Activated CD4-positive, alpha-beta T cell treated with anti-CD3 and anti-CD28 coated beads for 36 hours (primary cell): ENCODE results near the gene BANP. TPM values are rescaled to one million over a fixed set of nuclear protein-coding genes. Genes with fewer than 3 reads are reported as not detected.
A peak's percentile ranks its signal among the peaks of the same experiment; 100 is the strongest.
"Not testable (repeated sequence)": the region's sequence is repeated elsewhere in the genome, so short reads cannot be mapped to it uniquely, and the experiment has no call there.

Experiments
- ATAC-seq: fragments of 200-7000 bp; cut with Tn5 transposase; one replicate; pipeline ENCODE4 v1.10.0; 2021; ENCODE audit warnings: mild to moderate bottlenecking, moderate library complexity
- CTCF ChIA-PET: fragments of 350-600 bp; sonication (Branson Sonifier 250); formaldehyde crosslinking; loops from one replicate; lab custom pipeline; 2021; ENCODE audit warnings: antibody characterized with exemption; lab: Charles Lee
- POLR2A ChIA-PET: fragments of 350-600 bp; sonication (Branson Sonifier 250); formaldehyde crosslinking; loops from one replicate; lab custom pipeline; 2021; ENCODE audit warnings: antibody characterized with exemption, inconsistent platforms; lab: Charles Lee
- DNase-seq: peaks from one replicate; pipeline ENCODE4 v3.0.0-alpha.2; 2020
- H3K27ac Mint-ChIP-seq: one replicate; pipeline ENCODE4 v1.8.0; 2021; ENCODE audit warnings: mixed read lengths
- H3K27me3 Mint-ChIP-seq: one replicate; pipeline ENCODE4 v1.8.0; 2021; ENCODE audit warnings: mixed read lengths
- H3K36me3 Mint-ChIP-seq: one replicate; pipeline ENCODE4 v1.8.0; 2021; ENCODE audit warnings: low read depth, mixed read lengths
- H3K4me1 Mint-ChIP-seq: one replicate; pipeline ENCODE4 v1.8.0; 2021; ENCODE audit warnings: mixed read lengths
- H3K4me3 Mint-ChIP-seq: one replicate; pipeline ENCODE4 v1.8.0; 2021; ENCODE audit warnings: mild to moderate bottlenecking, moderate library complexity, mixed read lengths
- H3K9me3 Mint-ChIP-seq: one replicate; pipeline ENCODE4 v1.8.0; 2021; ENCODE audit warnings: low read depth, mixed read lengths
- intact Hi-C, 2 experiments: fragments of 100-400 bp; cut with DNase I in 1 of 2; cut with micrococcal nuclease in 1 of 2; formaldehyde crosslinking; loops; one replicate each; pipeline versions ENCODE4 v1.14.2 to v1.15.1; 2022 to 2024; cut with DNase I, micrococcal nuclease
- total RNA-seq, 2 experiments: library from RNA; stranded (reverse); gene quantifications; one replicate each; pipeline ENCODE4 v1.2.3, GENCODE V29; 2021

BANP gene
- total RNA-seq, 2 experiments from 2014 or later: 35.2 to 36.1 TPM

- H3K4me1 Mint-ChIP-seq, H3K36me3 Mint-ChIP-seq, CTCF ChIA-PET, POLR2A ChIA-PET, H3K27ac Mint-ChIP-seq, H3K4me3 Mint-ChIP-seq, ATAC-seq, H3K27me3 Mint-ChIP-seq, intact Hi-C loops, H3K9me3 Mint-ChIP-seq: not testable (repeated sequence)
- peak; percentile 2 for DNase-seq
Observed at GRCh38 chr16:87998184-87998793, 47.1 kb downstream of the BANP start.

- intact Hi-C loops, H3K9me3 Mint-ChIP-seq, H3K27me3 Mint-ChIP-seq, POLR2A ChIA-PET, H3K27ac Mint-ChIP-seq, CTCF ChIA-PET, ATAC-seq, H3K36me3 Mint-ChIP-seq, H3K4me1 Mint-ChIP-seq, H3K4me3 Mint-ChIP-seq: not testable (repeated sequence)
- DNase-seq: peak; percentile 1
Observed at GRCh38 chr16:87998992-87999391, 47.8 kb downstream of the BANP start.

DNA sequence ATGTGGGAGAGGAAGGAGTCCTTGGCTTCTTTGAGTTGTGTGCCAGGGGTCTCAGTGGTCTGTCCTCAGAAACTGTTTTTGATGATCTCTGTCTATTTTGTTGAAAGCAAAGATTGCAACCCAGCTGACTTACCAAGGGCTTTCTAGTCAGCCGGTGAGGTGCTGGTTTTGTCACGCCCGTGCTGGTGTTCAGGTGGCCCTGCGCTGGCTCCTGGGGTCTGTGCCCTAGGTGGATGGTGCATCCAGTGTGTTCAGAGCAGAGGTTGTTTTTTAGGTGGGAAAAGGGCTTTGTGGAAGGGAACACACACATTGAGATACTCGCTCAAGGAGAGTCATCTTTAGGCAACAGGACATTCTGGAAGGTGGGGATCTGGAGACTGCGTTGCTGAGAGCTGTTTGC is 51.0 kb downstream of the BANP start:
- POLR2A ChIA-PET: no interaction called here
- ATAC-seq: no peak
- Mint-ChIP-seq H3K27me3 (no peaks in the 10 kb centered on the region), H3K9me3 (no peaks in the 10 kb centered on the region), H3K4me1 (no peaks in the 10 kb centered on the region), H3K4me3 (no peak overlapping the region), H3K27ac (no peak overlapping the region), H3K36me3 (peaks cover 13% of the 10 kb centered on the region)
- DNase-seq: peak; percentile 1
- CTCF ChIA-PET: interaction anchor here (1.0 kb wide), 1 partner anchor 223 kb away, joined by 4 read pairs; no protein-coding TSS in a partner anchor
- intact Hi-C loops: no loop called here

DNA sequence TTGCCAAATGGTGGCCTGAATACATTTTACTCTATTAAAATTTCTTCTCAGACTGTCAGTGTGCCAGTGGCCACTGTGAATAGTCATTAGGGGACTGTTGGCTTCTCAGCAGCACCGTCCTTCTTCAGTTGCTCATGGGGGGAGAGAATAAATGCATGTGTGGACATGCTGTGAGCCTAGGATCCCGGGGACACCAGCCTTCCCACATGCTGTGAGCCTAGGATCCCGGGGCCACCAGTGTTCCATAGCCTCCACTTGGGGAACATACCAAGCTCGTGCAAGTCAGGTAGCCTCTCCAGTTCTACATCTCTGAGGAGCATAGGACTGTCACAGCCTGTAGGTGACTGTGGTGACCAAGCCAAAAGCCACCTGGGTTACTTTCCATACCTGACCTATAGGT is 51.5 kb downstream of the BANP start:
- ChIA-PET CTCF (interaction anchor here (1.0 kb wide), 1 partner anchor 224 kb away, joined by 4 read pairs; no protein-coding TSS in a partner anchor), POLR2A (no interaction called here)
- H3K9me3 Mint-ChIP-seq: no peaks in the 10 kb centered on the region
- intact Hi-C loops: no loop called here
- no peak overlapping the region for H3K27ac Mint-ChIP-seq
- H3K36me3 Mint-ChIP-seq: peaks cover 15% of the 10 kb centered on the region
- ATAC-seq (no peak), DNase-seq (peak; percentile 1)
- H3K4me3 Mint-ChIP-seq: no peak overlapping the region
- no peaks in the 10 kb centered on the region for H3K4me1 Mint-ChIP-seq
- no peaks in the 10 kb centered on the region for H3K27me3 Mint-ChIP-seq

DNA sequence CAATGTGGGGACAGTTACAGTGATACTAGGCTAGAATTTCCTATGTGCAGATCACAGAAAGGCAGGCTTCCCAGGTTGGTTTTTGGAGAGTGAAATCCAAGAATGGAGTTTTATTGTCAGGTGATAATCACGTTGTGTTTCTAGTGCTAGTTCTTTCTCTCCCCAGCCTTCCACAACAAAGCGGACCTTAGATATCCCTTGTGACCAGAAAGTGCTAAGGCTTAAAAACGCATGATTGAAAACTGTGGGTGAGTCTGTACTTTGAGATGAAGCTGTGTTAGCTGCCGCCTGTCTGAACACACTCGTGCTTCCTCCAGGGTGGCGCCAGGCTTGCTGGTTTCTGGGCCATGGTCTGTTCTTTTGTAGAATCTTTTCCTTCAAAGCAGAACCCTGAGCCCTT is 52.1 kb downstream of the BANP start:
- ChIA-PET POLR2A (no interaction called here), CTCF (no interaction called here)
- Mint-ChIP-seq H3K4me1 (no peaks in the 10 kb centered on the region), H3K36me3 (peaks cover 15% of the 10 kb centered on the region), H3K27ac (no peak overlapping the region), H3K27me3 (no peaks in the 10 kb centered on the region), H3K9me3 (no peaks in the 10 kb centered on the region), H3K4me3 (no peak overlapping the region)
- intact Hi-C loops: no loop called here
- DNase-seq: peak; percentile 0
- ATAC-seq: no peak

DNA sequence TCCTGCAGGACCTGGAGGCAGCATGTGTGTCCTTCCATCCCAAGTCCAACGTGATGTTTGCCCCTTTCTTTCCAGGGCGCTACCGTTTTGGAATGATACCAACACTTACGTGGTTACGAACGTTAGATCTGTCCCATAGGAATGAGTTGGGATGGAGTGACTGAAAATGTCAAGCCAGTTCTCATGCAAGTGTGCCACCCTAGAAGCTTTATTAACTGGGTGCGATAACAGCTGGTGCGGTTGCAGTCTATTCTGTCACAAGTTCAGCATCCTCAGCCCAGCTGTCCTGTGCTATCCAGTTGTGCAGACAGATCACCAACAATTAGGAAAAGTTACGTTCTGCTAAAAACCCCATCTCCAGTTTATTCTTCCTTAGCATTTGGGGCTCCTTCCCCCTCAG is 52.5 kb downstream of the BANP start:
- DNase-seq: peak; percentile 0
- Mint-ChIP-seq H3K9me3 (no peaks in the 10 kb centered on the region), H3K36me3 (peaks cover 15% of the 10 kb centered on the region), H3K27me3 (no peaks in the 10 kb centered on the region), H3K4me3 (no peak overlapping the region), H3K4me1 (no peaks in the 10 kb centered on the region), H3K27ac (no peak overlapping the region)
- no peak for ATAC-seq
- ChIA-PET CTCF (no interaction called here), POLR2A (no interaction called here)
- intact Hi-C loops: loop anchor here in 1 of 2 experiments (2.0 kb wide), 1 partner anchor 47 kb away; no protein-coding TSS in a partner anchor

DNA sequence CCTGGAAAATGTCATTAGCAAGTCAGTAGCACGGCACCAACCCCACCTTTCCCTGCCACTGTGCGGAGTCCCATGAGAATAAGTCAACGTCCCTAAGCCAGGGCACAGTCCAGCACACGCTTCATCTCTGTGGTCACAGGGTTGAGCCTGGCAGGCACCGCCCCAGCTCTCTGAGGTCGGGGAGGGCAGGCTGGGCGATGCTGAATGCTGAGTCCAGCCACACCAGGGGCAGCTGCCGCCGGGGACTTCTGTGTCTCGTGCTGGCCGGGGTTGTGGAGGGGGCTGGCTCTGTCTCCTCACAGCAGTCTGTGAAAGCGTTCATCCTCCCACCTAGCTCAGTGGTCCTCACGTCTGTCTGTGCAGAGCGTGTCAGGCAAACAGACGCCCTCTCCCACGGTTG is 53.2 kb downstream of the BANP start:
- POLR2A ChIA-PET: no interaction called here
- Mint-ChIP-seq H3K4me1 (no peaks in the 10 kb centered on the region), H3K4me3 (no peak overlapping the region), H3K36me3 (peaks cover 14% of the 10 kb centered on the region), H3K9me3 (no peaks in the 10 kb centered on the region), H3K27ac (no peak overlapping the region), H3K27me3 (no peaks in the 10 kb centered on the region)
- intact Hi-C loops: loop anchor here in 1 of 2 experiments (2.0 kb wide), 1 partner anchor 48 kb away; no protein-coding TSS in a partner anchor
- peak; percentile 4 for DNase-seq
- CTCF ChIA-PET: interaction anchor here (0.5 to 0.6 kb wide), 2 partner anchors 630 to 939 kb away, joined by 3 read pairs; no protein-coding TSS in a partner anchor
- ATAC-seq: no peak

- Mint-ChIP-seq H3K4me1 (peaks cover 6% of the 10 kb centered on the region), H3K9me3 (no peaks in the 10 kb centered on the region), H3K27me3 (no peaks in the 10 kb centered on the region), H3K27ac (no peak overlapping the region), H3K36me3 (peaks cover 15% of the 10 kb centered on the region), H3K4me3 (no peak overlapping the region)
- ChIA-PET CTCF (interaction anchor here (0.6 to 1.1 kb wide), 2 partner anchors 76 to 631 kb away, joined by 3 read pairs; no protein-coding TSS in a partner anchor), POLR2A (no interaction called here)
- DNase-seq (peak; percentile 57), ATAC-seq (peak; percentile 23)
- intact Hi-C loops: loop anchor here in 1 of 2 experiments (2.0 kb wide), 1 partner anchor 48 kb away; no protein-coding TSS in a partner anchor
Observed at GRCh38 chr16:88005181-88005581, 53.9 kb downstream of the BANP start.

DNA sequence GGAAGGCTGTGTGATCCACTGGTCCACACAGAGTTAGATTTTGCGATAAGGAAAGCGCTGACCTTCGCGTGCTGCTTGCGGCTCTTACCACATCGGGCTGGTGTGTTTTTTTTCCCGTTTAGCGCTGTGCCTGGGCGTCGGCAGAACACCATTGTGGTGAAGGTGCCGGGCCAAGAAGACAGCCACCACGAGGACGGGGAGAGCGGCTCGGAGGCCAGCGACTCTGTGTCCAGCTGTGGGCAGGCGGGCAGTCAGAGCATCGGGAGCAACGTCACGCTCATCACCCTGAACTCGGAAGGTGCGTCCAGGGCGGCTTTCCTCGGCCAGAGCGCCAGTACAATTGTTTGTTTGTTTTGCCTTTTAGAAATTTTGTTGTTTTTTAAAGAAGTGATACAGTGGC is 54.7 kb downstream of the BANP start:
- CTCF ChIA-PET: interaction anchor here (1.1 kb wide), 1 partner anchor 77 kb away, joined by 3 read pairs; no protein-coding TSS in a partner anchor
- no peaks in the 10 kb centered on the region for H3K9me3 Mint-ChIP-seq
- no peak for DNase-seq
- no peak overlapping the region for H3K4me3 Mint-ChIP-seq
- H3K27ac Mint-ChIP-seq: no peak overlapping the region
- POLR2A ChIA-PET: no interaction called here
- intact Hi-C loops: loop anchor here in 1 of 2 experiments (2.0 kb wide), 1 partner anchor 49 kb away; no protein-coding TSS in a partner anchor
- H3K36me3 Mint-ChIP-seq: peaks cover 20% of the 10 kb centered on the region
- H3K4me1 Mint-ChIP-seq: peaks cover 6% of the 10 kb centered on the region
- no peak for ATAC-seq
- H3K27me3 Mint-ChIP-seq: no peaks in the 10 kb centered on the region

GRCh38 chr16:88007321-88007731 is 56.1 kb downstream of the BANP start:
- Mint-ChIP-seq H3K4me1 (peaks cover 6% of the 10 kb centered on the region), H3K27ac (no peak overlapping the region), H3K27me3 (no peaks in the 10 kb centered on the region), H3K9me3 (no peaks in the 10 kb centered on the region), H3K4me3 (no peak overlapping the region), H3K36me3 (peaks cover 20% of the 10 kb centered on the region)
- DNase-seq (peak; percentile 0), ATAC-seq (no peak)
- intact Hi-C loops: no loop called here
- ChIA-PET POLR2A (no interaction called here), CTCF (interaction anchor here (0.6 kb wide), 1 partner anchor 67 kb away, joined by 3 read pairs; no protein-coding TSS in a partner anchor)

DNA sequence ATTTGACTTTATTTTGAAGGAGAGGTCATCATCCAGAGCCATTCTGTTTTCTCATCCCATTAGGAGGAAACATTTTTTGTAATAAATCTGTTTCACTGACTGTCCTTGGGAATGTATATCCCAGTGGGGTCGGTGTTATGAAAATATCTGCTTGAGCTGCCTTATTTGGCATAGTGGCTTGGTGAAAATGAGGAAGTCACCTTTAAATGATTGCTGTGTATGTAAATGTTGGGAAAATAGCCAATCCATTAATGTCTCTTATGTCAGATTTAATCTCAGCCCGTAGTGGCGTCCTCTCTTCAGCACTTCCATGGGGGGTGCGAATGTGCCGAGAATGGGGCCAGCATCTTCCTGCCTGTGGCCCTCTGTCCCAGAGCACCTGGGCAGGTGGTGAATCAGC is 57.6 kb downstream of the BANP start:
- ChIA-PET CTCF (interaction anchor here (0.6 kb wide), 1 partner anchor 550 kb away, joined by 4 read pairs; no protein-coding TSS in a partner anchor), POLR2A (no interaction called here)
- H3K4me3 Mint-ChIP-seq: no peak overlapping the region
- peaks cover 6% of the 10 kb centered on the region for H3K4me1 Mint-ChIP-seq
- no peak overlapping the region for H3K27ac Mint-ChIP-seq
- no peaks in the 10 kb centered on the region for H3K27me3 Mint-ChIP-seq
- no peaks in the 10 kb centered on the region for H3K9me3 Mint-ChIP-seq
- H3K36me3 Mint-ChIP-seq: peaks cover 24% of the 10 kb centered on the region
- DNase-seq: peak; percentile 0
- intact Hi-C loops: no loop called here
- no peak for ATAC-seq
